Measurements from ENCODE around the gene KCNJ6.

Gene KCNJ6

GRCh38 chr21:37861561-37861960, 54.7 kb downstream of the KCNJ6 start:
- DNase-seq = no peak

DNA sequence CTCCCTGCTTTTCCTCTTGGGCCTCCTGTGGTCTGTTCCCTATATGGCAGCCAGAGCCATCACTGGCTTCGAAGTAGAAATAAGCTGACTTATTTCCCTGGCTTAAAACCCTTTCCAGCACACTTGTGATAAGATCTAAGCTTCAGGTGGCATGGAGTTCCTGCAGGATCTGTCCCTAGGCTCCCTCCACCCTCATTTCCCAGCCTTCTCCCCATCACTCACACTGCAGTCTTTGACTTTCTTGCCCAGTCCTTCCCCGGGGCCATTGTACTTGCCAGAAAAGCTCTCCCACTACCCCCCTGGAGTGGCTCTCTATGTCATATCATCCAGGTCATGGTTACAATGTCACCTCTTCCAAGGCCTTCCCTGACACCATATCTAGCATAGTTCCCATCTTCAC, 55.8 kb downstream of the KCNJ6 start:
- no peak for DNase-seq

- no peak for DNase-seq
These were observed 60.3 kb downstream of the KCNJ6 start for GRCh38 chr21:37855647-37856625.

GRCh38 chr21:37855271-37855646, 61.0 kb downstream of the KCNJ6 start:
- DNase-seq = no peak

GRCh38 chr21:37849506-37850102, 66.7 kb downstream of the KCNJ6 start:
- no peak for DNase-seq

DNA sequence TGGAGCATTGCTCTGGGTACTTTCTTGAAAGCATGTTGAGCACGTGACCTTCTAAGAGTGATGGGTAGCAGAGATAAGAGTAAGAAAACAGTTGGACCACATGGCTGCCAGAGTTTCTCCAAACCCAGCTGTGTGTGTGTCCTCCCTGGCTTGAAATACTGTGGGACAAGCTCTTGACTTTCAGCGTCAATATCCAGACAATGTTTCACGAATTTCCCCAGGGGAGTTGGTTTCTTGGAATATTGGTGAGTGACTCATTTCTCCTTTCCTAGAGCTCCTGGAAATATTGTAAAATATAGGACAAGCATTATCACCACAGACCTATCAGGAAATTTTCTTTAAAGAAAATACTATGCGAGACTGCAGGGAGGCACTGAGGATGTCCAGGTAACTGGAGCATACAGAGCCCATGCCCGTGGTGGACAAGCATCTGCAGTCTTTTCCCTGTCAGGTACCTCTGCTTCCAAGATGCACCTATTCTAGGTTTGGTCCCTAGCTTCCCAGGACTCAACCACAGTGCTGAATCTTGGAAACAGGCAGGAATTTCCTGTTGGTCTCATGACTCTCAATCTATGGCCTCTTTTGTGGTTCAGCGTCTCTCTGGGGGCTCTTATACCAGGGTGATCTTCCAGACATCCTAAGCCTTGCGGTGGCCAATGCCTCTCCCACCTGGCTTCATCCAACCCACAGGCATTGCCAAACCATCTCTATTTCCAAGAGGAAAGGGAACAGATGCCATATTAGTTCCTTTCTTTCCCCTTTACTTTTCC, 67.4 kb downstream of the KCNJ6 start:
- no peak for DNase-seq

- no peak for DNase-seq
These were observed 70.7 kb downstream of the KCNJ6 start for GRCh38 chr21:37845535-37845934.

DNA sequence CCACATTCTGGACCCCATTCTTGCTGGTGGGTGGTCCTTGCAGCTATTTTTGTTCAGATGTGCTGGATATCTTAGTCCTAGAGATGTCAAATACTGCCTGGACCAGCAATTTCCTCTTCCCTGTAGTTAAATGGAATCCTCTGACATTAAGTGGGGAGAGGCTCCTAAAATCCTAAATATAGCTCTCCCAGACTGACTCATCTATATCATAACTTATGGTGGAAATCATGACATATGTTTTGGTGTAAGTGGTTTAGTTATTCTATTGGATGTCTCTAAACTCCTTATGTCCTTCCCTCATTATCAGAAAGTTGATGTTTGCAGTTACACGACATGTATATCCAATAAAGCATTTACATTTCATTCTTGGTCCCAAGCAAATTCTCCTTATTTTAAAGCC, 73.1 kb downstream of the KCNJ6 start:
- DNase-seq = no peak

DNA sequence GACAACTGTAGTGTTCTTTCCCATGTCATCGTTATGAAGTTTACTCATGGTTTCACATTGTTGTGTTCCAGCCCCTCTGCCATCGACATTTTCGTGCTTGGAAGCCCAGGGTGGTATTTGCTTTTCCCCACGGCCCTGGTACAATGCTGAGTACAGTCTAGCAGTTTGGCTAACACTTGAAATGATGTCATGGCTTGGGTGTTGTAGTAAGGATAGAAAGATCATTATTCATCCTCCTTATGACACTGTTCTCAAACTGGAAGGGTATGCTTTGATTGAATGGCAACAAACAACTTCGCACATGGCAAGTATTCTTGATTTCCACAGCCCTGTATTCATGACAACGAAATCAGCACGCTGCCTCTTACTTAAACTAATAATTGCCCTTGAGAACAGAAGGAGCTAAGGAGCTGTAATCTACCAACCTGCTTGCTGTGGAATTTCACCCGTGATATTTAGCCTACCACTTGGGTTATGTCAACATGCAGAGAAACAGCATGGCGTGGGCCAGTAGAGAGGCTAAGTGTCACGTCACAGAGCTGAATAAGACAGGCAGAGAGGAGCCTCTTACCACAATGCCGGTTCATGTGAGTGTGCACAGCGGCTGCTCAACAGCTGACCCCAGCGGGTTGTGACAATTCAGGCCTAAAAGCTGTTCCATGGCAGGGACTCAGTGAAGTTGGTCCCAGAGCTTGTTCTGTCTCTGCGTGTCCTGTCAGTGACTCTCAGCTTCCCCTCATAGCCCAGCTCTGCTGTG, 73.9 kb downstream of the KCNJ6 start:
- DNase-seq = no peak

DNA sequence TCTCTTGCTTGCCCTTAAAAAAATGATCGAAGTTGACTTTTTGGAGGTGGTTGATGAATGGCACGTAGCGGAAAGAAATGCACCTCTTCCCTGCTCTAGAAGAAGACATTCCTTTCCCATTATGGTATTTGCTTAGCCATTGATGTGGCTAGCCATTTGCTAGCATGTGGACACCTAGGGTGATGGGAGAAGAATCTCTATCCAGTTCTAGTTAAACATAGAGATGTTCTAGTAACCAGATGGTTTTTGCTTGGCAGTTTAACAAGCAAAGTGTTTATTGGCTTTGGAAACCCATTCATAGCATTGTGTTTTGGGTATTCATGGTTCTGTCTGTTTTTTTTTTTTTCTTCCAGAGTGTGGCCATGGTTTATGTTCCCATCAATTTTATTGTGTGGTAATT, 78.9 kb downstream of the KCNJ6 start:
- no peak for DNase-seq

GRCh38 chr21:37835481-37835880, 80.8 kb downstream of the KCNJ6 start:
- DNase-seq = no peak

- DNase-seq = no peak
These were observed 83.0 kb downstream of the KCNJ6 start for GRCh38 chr21:37833301-37833700.

DNA sequence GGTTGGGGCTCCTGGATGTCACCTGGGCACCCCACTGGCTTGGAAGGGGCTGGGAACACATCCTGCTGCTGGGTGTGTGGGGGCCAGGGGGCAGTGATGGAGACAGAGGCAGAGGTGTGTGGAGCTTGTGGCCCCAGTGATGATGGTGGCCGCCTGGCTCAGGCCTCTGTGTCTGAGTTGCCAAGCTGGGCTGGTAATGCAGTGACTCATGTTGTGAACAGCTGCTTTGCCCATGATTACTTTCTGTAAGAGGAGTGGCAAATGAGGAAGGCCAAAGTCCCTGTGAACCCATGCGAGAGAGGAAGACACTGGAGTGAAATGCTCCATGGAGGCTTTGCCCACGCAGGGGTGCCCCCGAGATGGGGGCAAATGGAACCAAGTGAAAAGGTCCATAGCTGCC, 86.8 kb downstream of the KCNJ6 start:
- DNase-seq = no peak

GRCh38 chr21:37828991-37829390, 87.3 kb downstream of the KCNJ6 start:
- DNase-seq = no peak

GRCh38 chr21:37828556-37828955, 87.7 kb downstream of the KCNJ6 start:
- no peak for DNase-seq

- no peak for DNase-seq
These were observed 88.3 kb downstream of the KCNJ6 start for GRCh38 chr21:37827913-37828312.

DNA sequence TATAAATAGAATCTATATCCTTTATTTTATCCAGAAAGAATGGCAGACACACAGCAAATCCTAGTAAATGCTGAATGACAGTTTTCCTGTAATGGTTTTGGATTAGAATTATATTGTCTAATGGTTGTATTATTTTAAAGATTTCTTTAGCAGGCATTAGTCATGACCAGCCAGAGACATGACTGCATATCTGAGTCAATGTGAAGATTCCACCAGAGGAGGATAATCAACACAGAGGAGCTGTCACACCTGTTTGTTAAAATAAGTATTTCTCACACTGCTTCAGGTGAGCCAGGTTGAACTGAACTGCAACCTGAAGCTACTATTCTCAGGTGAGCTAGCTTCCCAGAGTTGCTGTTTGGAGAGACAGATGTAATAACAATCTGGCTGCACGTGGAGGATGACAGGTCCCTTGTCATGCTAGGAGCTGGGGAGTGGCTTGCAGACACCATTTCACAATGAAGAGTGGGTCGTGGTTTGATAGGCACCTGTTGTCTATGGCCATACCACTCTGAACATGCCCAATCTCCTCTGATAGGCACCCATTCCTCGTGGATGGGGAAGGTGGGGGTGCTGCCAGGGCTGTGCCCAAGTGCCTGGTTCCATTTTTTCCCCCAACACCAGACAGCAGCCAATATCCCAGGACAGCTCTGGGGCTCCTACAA, 94.3 kb downstream of the KCNJ6 start:
- DNase-seq = no peak

- DNase-seq = no peak
These were observed 95.2 kb downstream of the KCNJ6 start for GRCh38 chr21:37821092-37821491.

DNA sequence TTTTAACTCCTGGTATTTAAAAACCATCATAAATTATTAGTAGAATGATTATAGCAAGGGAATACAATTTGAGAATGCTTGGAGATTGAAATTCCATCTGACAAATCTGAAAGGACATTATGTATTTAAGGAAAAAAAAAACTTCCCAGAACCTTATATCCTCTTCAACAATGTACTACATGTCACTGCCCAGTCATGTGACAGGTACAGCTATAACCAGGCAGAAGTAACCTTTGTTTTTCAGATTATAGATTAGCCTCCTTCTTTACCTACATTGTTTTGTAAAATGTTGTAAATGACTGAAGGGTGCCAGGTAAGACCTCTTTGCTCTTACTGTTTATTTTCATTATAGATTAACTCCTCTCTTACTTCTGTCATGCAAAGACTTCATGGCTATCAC, 96.9 kb downstream of the KCNJ6 start:
- no peak for DNase-seq

GRCh38 chr21:37817242-37817641, 99.0 kb downstream of the KCNJ6 start:
- no peak for DNase-seq

DNA sequence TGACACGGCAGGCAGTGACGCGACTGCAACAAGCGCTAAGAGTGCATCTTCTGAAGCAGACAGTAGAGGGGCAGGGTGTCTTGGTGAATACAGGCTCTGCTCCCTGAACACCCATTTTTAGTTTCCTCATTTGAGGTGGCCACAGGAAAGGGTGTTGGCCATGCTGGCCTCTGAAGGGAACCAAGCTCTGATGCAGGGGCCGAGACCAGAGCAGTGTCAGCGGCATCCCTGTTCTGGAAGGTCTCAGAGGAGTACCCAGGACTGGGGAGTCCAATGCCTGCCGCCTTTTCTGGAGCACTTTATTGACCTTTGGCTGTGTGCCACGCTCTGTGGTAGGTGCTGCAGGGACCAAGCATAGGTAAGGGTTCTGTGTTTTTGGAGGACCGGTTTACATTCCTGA, 100.4 kb downstream of the KCNJ6 start:
- DNase-seq = no peak

DNA sequence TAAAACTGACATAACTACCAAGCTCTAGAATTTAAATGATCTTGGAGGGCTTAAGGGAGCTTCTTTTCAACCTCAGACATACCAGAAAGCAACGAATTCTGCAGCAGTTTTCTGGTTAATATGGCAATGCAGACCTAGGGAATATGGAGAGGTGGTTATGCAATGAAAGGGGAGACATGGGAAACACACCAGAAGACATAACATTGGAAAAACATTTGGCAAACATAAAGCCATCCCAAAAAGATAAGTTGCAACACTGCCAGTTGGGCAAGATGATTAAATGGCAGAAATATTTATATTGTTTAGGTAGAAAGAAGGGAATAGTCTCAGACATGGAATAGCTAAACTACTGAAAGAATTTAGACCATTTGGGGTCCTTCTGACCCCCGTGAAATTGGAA, 104.5 kb downstream of the KCNJ6 start:
- no peak for DNase-seq

Data from activated gamma-delta T cell treated with Interleukin-2 at 50 U/mL for 16 hours (primary cell).